Smooth muscle cell (in vitro differentiated cells): ENCODE results near the gene IQSEC3. TPM values are rescaled to one million over a fixed set of nuclear protein-coding genes. Genes with fewer than 3 reads are reported as not detected.

Experiments used
- DNase-seq: peaks from one replicate; lab custom pipeline; 2025; ENCODE audit not compliant: unreplicated experiment; lab: John Stamatoyannopoulos, UW
- H2AFZ ChIP-seq: fragments of 200-600 bp; sonication (generic); 2 replicates; pipeline ENCODE4 v1.6.0; 2016; ENCODE audit warnings: antibody characterized with exemption, low read depth, mild to moderate bottlenecking
- H3F3A ChIP-seq: fragments of 200-600 bp; sonication (generic); 2 replicates; pipeline ENCODE4 v1.6.0; 2017; ENCODE audit warnings: antibody characterized with exemption, low read depth
- H3K27ac ChIP-seq: fragments of 200-600 bp; sonication (generic); 2 replicates; pipeline ENCODE4 v1.5.1; 2016; ENCODE audit warnings: low read depth, mild to moderate bottlenecking
- H3K27me3 ChIP-seq: fragments of 200-600 bp; sonication (generic); 2 replicates; pipeline ENCODE4 v1.6.1; 2016; ENCODE audit warnings: low read depth, mild to moderate bottlenecking
- H3K36me3 ChIP-seq: fragments of 200-600 bp; sonication (generic); 2 replicates; pipeline ENCODE4 v1.5.1; 2016; ENCODE audit warnings: low read depth
- H3K4me1 ChIP-seq: fragments of 200-600 bp; sonication (generic); 2 replicates; pipeline ENCODE4 v1.5.1; 2016; ENCODE audit warnings: low read depth
- H3K4me2 ChIP-seq: fragments of 200-600 bp; sonication (generic); 2 replicates; pipeline ENCODE4 v1.6.0; 2016; ENCODE audit warnings: mild to moderate bottlenecking
- H3K4me3 ChIP-seq: fragments of 200-600 bp; sonication (generic); 2 replicates; pipeline ENCODE4 v1.5.1; 2016; ENCODE audit warnings: mild to moderate bottlenecking
- H3K79me2 ChIP-seq: fragments of 200-600 bp; sonication (generic); 2 replicates; pipeline ENCODE4 v1.6.0; 2016; ENCODE audit warnings: low read depth, mild to moderate bottlenecking
- H3K9ac ChIP-seq: fragments of 200-600 bp; sonication (generic); 2 replicates; pipeline ENCODE4 v1.6.0; 2016; ENCODE audit warnings: low read depth
- H3K9me3 ChIP-seq: fragments of 200-600 bp; sonication (generic); replicated peaks from 2 replicates; pipeline ENCODE4 v1.5.1; 2016; ENCODE audit warnings: low read depth
- H4K20me1 ChIP-seq: fragments of 200-600 bp; sonication (generic); 2 replicates; pipeline ENCODE4 v1.6.0; 2016; ENCODE audit warnings: low read depth
- WGBS: methylation state at CpG from one replicate; pipeline ENCODE4 v1.1.7; 2016; ENCODE audit warnings: low lambda C conversion rate; 5-methylcytosine and 5-hydroxymethylcytosine counted together
- polyA plus RNA-seq: library from polyadenylated mRNA; unstranded; fragments of >200 nt; fragmentation: Nextera tagmentation; extraction: Ambion mirVana; gene quantifications from 2 replicates; pipeline ENCODE4 v1.2.1, GENCODE V29; 2016
- total RNA-seq: library from RNA; depleted of rRNA; stranded (reverse); fragments of >200 nt; gene quantifications from 2 replicates; pipeline ENCODE4 v1.2.3, GENCODE V29; 2014
- TF ChIP-seq, protein P1 (sequence below): fragments of 200-600 bp; sonication (generic); IDR thresholded peaks from 2 replicates; pipeline ENCODE4 v1.5.1; 2017; ENCODE audit warnings: borderline replicate concordance, mild to moderate bottlenecking, antibody characterized with exemption; ENCODE audit not compliant: insufficient read depth, poor library complexity, severe bottlenecking

Gene IQSEC3
- total and polyA plus RNA-seq, 2 experiments from 2014 or later = 0.72 to 2.4 TPM

DNA sequence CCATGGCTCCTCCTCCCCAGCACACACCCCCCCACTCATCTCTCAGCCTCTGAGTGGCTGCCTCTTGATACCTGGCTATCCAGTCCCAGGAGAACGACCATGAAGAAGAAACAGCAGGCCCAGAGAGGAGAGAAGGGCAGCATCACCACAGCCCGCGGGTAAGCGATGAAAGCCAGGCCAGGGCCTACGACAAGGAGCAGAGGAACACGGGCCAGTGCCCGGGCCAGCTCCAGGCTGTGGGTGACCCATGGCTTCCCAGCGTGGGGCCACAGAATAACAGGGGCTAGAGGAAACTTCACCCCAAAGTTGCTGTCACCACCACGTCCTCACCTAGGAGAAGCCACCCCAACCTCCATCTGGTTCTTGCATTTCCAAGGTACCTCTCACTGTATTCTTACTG is 157.8 kb downstream of the IQSEC3 start:
- H3K36me3 ChIP-seq = no peaks in the 10 kb centered on the region
- no peaks in the 10 kb centered on the region for H3K79me2 ChIP-seq
- H3K27ac ChIP-seq = no peak overlapping the region
- H4K20me1 ChIP-seq = no peaks in the 10 kb centered on the region
- no peak overlapping the region for H3K4me3 ChIP-seq
- H3K4me1 ChIP-seq = no peaks in the 10 kb centered on the region
- TF ChIP-seq, protein P1, sequence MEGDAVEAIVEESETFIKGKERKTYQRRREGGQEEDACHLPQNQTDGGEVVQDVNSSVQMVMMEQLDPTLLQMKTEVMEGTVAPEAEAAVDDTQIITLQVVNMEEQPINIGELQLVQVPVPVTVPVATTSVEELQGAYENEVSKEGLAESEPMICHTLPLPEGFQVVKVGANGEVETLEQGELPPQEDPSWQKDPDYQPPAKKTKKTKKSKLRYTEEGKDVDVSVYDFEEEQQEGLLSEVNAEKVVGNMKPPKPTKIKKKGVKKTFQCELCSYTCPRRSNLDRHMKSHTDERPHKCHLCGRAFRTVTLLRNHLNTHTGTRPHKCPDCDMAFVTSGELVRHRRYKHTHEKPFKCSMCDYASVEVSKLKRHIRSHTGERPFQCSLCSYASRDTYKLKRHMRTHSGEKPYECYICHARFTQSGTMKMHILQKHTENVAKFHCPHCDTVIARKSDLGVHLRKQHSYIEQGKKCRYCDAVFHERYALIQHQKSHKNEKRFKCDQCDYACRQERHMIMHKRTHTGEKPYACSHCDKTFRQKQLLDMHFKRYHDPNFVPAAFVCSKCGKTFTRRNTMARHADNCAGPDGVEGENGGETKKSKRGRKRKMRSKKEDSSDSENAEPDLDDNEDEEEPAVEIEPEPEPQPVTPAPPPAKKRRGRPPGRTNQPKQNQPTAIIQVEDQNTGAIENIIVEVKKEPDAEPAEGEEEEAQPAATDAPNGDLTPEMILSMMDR = no peak
- no peak overlapping the region for H2AFZ ChIP-seq
- no peak overlapping the region for H3K9ac ChIP-seq
- H3F3A ChIP-seq = no peaks in the 10 kb centered on the region
- DNase-seq = no peak
- no peaks in the 10 kb centered on the region for H3K9me3 ChIP-seq
- WGBS = 94% methylated on average over 9 of the region's 9 CpGs
- H3K27me3 ChIP-seq = no peaks in the 10 kb centered on the region
- no peak overlapping the region for H3K4me2 ChIP-seq

- TF ChIP-seq, protein P1 = no peak
- Histone ChIP-seq H3K79me2 (no peaks in the 10 kb centered on the region), H3F3A (no peaks in the 10 kb centered on the region), H3K36me3 (no peaks in the 10 kb centered on the region), H3K27me3 (no peaks in the 10 kb centered on the region), H3K9ac (no peak overlapping the region), H3K4me3 (no peak overlapping the region), H3K4me2 (no peak overlapping the region), H3K27ac (no peak overlapping the region), H3K4me1 (no peaks in the 10 kb centered on the region), H2AFZ (no peak overlapping the region), H3K9me3 (no peaks in the 10 kb centered on the region), H4K20me1 (no peaks in the 10 kb centered on the region)
- 96% methylated on average over 18 of the region's 18 CpGs for WGBS
- DNase-seq = no peak
Measured at GRCh38 chr12:225012-225411, 158.4 kb downstream of the IQSEC3 start.

DNA sequence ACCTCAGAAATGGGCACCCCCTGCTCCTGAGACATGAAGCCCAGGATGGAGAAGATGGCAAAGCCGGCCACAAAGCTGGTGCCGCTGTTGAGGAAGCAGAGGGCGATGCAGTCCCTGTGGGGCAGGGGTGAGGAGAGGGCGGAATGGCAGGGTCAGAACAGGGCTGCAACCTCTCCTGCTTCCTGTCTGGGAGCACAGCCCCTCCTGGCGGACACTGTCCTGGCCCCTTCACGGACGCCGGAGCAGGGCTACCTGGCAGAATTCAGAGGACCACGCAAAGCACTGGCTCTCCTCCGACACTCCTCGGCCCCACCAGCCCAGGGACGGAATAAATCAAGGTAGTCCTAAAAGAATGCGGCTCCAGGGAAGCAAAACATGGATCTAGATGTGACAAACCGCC is 159.8 kb downstream of the IQSEC3 start:
- WGBS = 79% methylated on average over 14 of the region's 14 CpGs

DNA sequence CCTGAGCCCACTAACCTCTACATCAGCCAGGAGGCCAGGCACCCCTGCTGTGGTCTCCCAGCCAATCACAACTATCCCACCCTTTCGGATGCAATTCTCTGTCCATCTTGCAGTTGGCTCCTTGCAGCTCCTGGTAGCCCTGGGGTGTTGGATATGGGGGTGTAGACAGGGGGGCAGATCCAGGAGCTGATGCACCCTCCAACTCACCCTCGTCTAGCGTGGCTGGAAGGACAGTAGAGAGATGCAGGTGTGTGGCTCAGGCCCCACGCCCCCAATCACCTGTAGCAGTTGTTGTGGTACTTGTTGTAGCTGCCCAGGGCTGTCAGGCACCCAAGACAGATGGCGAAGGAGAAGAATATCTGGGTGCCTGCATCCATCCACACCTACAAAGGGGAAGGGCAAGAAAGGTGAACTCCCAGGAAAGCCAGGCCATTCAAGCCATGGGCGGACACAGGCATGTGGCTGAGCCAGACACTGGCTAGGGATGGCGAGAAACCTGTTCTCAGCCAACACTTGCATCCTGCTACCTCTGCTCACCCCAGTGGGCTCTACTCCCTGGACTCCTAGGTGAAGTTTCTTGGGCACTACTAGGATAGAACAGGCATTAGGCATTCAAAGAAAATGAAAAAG is 160.8 kb downstream of the IQSEC3 start:
- Histone ChIP-seq H3F3A (no peaks in the 10 kb centered on the region), H3K4me2 (no peak overlapping the region), H3K4me1 (peaks cover 8% of the 10 kb centered on the region), H3K9me3 (no peaks in the 10 kb centered on the region), H4K20me1 (no peaks in the 10 kb centered on the region), H3K4me3 (no peak overlapping the region), H3K27ac (no peak overlapping the region), H3K36me3 (no peaks in the 10 kb centered on the region), H3K9ac (no peak overlapping the region), H3K79me2 (no peaks in the 10 kb centered on the region), H2AFZ (no peak overlapping the region), H3K27me3 (no peaks in the 10 kb centered on the region)
- TF ChIP-seq, protein P1 = no peak
- DNase-seq = no peak
- 88% methylated on average over 7 of the region's 7 CpGs for WGBS

More for the DNA sequence above, 159.8 kb downstream of the IQSEC3 start:
- TF ChIP-seq, protein P1 = no peak
- Histone ChIP-seq H3K4me3 (no peak overlapping the region), H2AFZ (no peak overlapping the region), H4K20me1 (no peaks in the 10 kb centered on the region), H3K4me1 (peaks cover 8% of the 10 kb centered on the region), H3F3A (no peaks in the 10 kb centered on the region), H3K4me2 (no peak overlapping the region), H3K79me2 (no peaks in the 10 kb centered on the region), H3K9ac (no peak overlapping the region), H3K9me3 (no peaks in the 10 kb centered on the region), H3K27me3 (no peaks in the 10 kb centered on the region), H3K36me3 (no peaks in the 10 kb centered on the region), H3K27ac (no peak overlapping the region)
- DNase-seq = no peak
